WTC11 (cell line): ENCODE measurements around the gene PIGO.

Source experiments
- CBFB ChIP-seq: sonication (generic); formaldehyde crosslinking; IDR thresholded peaks from 2 replicates; pipeline ENCODE4 v1.8.1; 2022; ENCODE audit warnings: mild to moderate bottlenecking, low read depth, missing genetic modification reagents
- CDX4 ChIP-seq: fragments of 250-450 bp; sonication (Bioruptor Pico); IDR thresholded peaks from 2 replicates; pipeline ENCODE4 v1.9.0; 2021; ENCODE audit warnings: moderate library complexity, mild to moderate bottlenecking, inconsistent platforms, borderline replicate concordance
- CTCF ChIP-seq: fragments of 200-600 bp; IDR thresholded peaks from 2 replicates; pipeline ENCODE4 v1.8.0; 2022; ENCODE audit warnings: antibody characterized with exemption
- E2F1 ChIP-seq: sonication (generic); formaldehyde crosslinking; IDR thresholded peaks from 2 replicates; pipeline ENCODE4 v1.8.0; 2022; ENCODE audit warnings: mild to moderate bottlenecking, missing genetic modification reagents
- E2F5 ChIP-seq: sonication (generic); formaldehyde crosslinking; IDR thresholded peaks from 2 replicates; pipeline ENCODE4 v1.8.1; 2022; ENCODE audit warnings: mild to moderate bottlenecking, moderate library complexity, missing genetic modification reagents
- FOXK1 ChIP-seq: sonication (generic); formaldehyde crosslinking; IDR thresholded peaks from 2 replicates; pipeline ENCODE4 v1.8.0; 2022; ENCODE audit warnings: mild to moderate bottlenecking, moderate library complexity, missing genetic modification reagents
- IRF1 ChIP-seq: sonication (generic); formaldehyde crosslinking; IDR thresholded peaks from 2 replicates; pipeline ENCODE4 v1.8.0; 2023; ENCODE audit warnings: missing genetic modification reagents
- USF2 ChIP-seq: sonication (generic); formaldehyde crosslinking; IDR thresholded peaks from 2 replicates; pipeline ENCODE4 v1.8.1; 2023; ENCODE audit warnings: mild to moderate bottlenecking, missing genetic modification reagents, moderate library complexity
- ZNF232 ChIP-seq: sonication (generic); formaldehyde crosslinking; IDR thresholded peaks from 2 replicates; pipeline ENCODE4 v1.8.0; 2022; ENCODE audit warnings: mild to moderate bottlenecking, missing genetic modification reagents
- ZNF263 ChIP-seq: sonication (generic); formaldehyde crosslinking; IDR thresholded peaks from 2 replicates; pipeline ENCODE4 v1.8.1; 2022; ENCODE audit warnings: low read depth, mild to moderate bottlenecking, moderate library complexity, missing genetic modification reagents
- TF ChIP-seq, protein P1 (sequence below): sonication (generic); formaldehyde crosslinking; IDR thresholded peaks from 2 replicates; pipeline ENCODE4 v1.8.1; 2023; ENCODE audit warnings: mild to moderate bottlenecking, missing genetic modification reagents

GRCh38 chr9:35078066-35078465 lies 18.3 kb downstream of the PIGO start:
- TF ChIP-seq CTCF (no peak), IRF1 (CRISPR knock-in tag) (no peak), E2F5 (no peak), FOXK1 (CRISPR knock-in tag) (no peak), CBFB (CRISPR knock-in tag) (no peak), ZNF263 (no peak), USF2 (CRISPR knock-in tag) (no peak), CDX4 (CRISPR knock-in tag) (no peak), E2F1 (no peak), ZNF232 (CRISPR knock-in tag) (no peak)
- TF ChIP-seq, protein P1, sequence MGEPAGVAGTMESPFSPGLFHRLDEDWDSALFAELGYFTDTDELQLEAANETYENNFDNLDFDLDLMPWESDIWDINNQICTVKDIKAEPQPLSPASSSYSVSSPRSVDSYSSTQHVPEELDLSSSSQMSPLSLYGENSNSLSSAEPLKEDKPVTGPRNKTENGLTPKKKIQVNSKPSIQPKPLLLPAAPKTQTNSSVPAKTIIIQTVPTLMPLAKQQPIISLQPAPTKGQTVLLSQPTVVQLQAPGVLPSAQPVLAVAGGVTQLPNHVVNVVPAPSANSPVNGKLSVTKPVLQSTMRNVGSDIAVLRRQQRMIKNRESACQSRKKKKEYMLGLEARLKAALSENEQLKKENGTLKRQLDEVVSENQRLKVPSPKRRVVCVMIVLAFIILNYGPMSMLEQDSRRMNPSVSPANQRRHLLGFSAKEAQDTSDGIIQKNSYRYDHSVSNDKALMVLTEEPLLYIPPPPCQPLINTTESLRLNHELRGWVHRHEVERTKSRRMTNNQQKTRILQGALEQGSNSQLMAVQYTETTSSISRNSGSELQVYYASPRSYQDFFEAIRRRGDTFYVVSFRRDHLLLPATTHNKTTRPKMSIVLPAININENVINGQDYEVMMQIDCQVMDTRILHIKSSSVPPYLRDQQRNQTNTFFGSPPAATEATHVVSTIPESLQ = no peak
